KMS-11 (cell line): ENCODE data around the gene LITAF.

ENCODE experiments used
- H2AFZ ChIP-seq: fragments of 200-600 bp; sonication (generic); 2 replicates; pipeline ENCODE4 v1.6.1; 2016; ENCODE audit warnings: antibody characterized with exemption, mixed run types, low read depth
- H3K27ac ChIP-seq: fragments of 200-600 bp; sonication (generic); 2 replicates; pipeline ENCODE4 v1.6.1; 2016; ENCODE audit warnings: mild to moderate bottlenecking, mixed run types
- H3K27me3 ChIP-seq: fragments of 200-600 bp; sonication (generic); 2 replicates; pipeline ENCODE4 v1.6.1; 2017; ENCODE audit warnings: mild to moderate bottlenecking, low read depth, mixed run types, moderate library complexity; ENCODE audit not compliant: insufficient read depth
- H3K36me3 ChIP-seq: fragments of 200-600 bp; sonication (generic); 2 replicates; pipeline ENCODE4 v1.6.1; 2017; ENCODE audit warnings: mild to moderate bottlenecking, mixed run types; ENCODE audit not compliant: insufficient read depth
- H3K4me1 ChIP-seq: fragments of 200-600 bp; sonication (generic); 2 replicates; pipeline ENCODE4 v1.6.1; 2016; ENCODE audit warnings: mild to moderate bottlenecking, low read depth, mixed run types; ENCODE audit not compliant: poor library complexity, severe bottlenecking
- H3K4me2 ChIP-seq: fragments of 200-600 bp; sonication (generic); 2 replicates; pipeline ENCODE4 v1.7.0; 2016; ENCODE audit warnings: mild to moderate bottlenecking, mixed run types
- H3K4me3 ChIP-seq: fragments of 200-600 bp; sonication (generic); IDR thresholded peaks from 2 replicates; pipeline ENCODE4 v1.6.1; 2017; ENCODE audit warnings: low read depth, low read length, mixed read lengths; ENCODE audit not compliant: insufficient read depth
- H3K79me2 ChIP-seq: fragments of 200-600 bp; sonication (generic); 2 replicates; pipeline ENCODE4 v1.6.1; 2016; ENCODE audit warnings: low read depth, mixed run types; ENCODE audit not compliant: insufficient read depth
- H3K9ac ChIP-seq: fragments of 200-600 bp; sonication (generic); 2 replicates; pipeline ENCODE4 v1.6.1; 2016; ENCODE audit warnings: mild to moderate bottlenecking, mixed run types
- H4K20me1 ChIP-seq: fragments of 200-600 bp; sonication (generic); 2 replicates; pipeline ENCODE4 v1.6.1; 2016; ENCODE audit warnings: mild to moderate bottlenecking, mixed run types; ENCODE audit not compliant: insufficient read depth
- CTCF ChIP-seq: fragments of 200-600 bp; sonication (generic); conservative IDR thresholded peaks from 2 replicates; pipeline ENCODE4 v1.6.1; 2017; ENCODE audit warnings: low read depth, mild to moderate bottlenecking, antibody characterized with exemption, low read length, moderate library complexity, mixed read lengths

The LITAF gene

GRCh38 chr16:11556945-11557720 is 29.6 kb downstream of the LITAF start:
- peak overlapping the region; percentile 66 for H3K4me2 ChIP-seq
- no peak overlapping the region for H3K27ac ChIP-seq
- H3K4me1 ChIP-seq, result peaks cover 27% of the 10 kb centered on the region
- H3K9ac ChIP-seq, result no peak overlapping the region
- H4K20me1 ChIP-seq, result no peaks in the 10 kb centered on the region
- no peak overlapping the region for H2AFZ ChIP-seq
- no peak for TF ChIP-seq CTCF
- no peaks in the 10 kb centered on the region; the same call in 1 of the 2 replicates for H3K27me3 ChIP-seq
- H3K36me3 ChIP-seq, result peaks cover 3% of the 10 kb centered on the region; the same call in 1 of the 2 replicates
- H3K4me3 ChIP-seq, result no peak overlapping the region
- H3K79me2 ChIP-seq, result no peaks in the 10 kb centered on the region

- Histone ChIP-seq H3K27ac (no peak overlapping the region), H3K36me3 (peaks cover 3% of the 10 kb centered on the region; the same call in 1 of the 2 replicates), H3K79me2 (no peaks in the 10 kb centered on the region), H3K4me2 (peak overlapping the region; percentile 66), H3K9ac (no peak overlapping the region), H3K27me3 (no peaks in the 10 kb centered on the region; the same call in 1 of the 2 replicates), H3K4me3 (no peak overlapping the region), H2AFZ (no peak overlapping the region), H3K4me1 (peaks cover 27% of the 10 kb centered on the region), H4K20me1 (no peaks in the 10 kb centered on the region)
- no peak for TF ChIP-seq CTCF
Observed at GRCh38 chr16:11556214-11556819, 30.4 kb downstream of the LITAF start.

- no peak overlapping the region for H3K4me2 ChIP-seq
- H3K27ac ChIP-seq, result no peak overlapping the region
Observed at GRCh38 chr16:11554053-11554452, 32.7 kb downstream of the LITAF start.

GRCh38 chr16:11553371-11553770 is 33.3 kb downstream of the LITAF start:
- no peak for TF ChIP-seq CTCF
- no peak overlapping the region for H3K9ac ChIP-seq
- H3K27me3 ChIP-seq, result no peaks in the 10 kb centered on the region
- peaks cover 25% of the 10 kb centered on the region for H3K4me1 ChIP-seq
- H3K4me2 ChIP-seq, result no peak overlapping the region
- H4K20me1 ChIP-seq, result no peaks in the 10 kb centered on the region
- no peak overlapping the region for H3K4me3 ChIP-seq
- peaks cover 3% of the 10 kb centered on the region; the same call in 1 of the 2 replicates for H3K36me3 ChIP-seq
- no peak overlapping the region for H2AFZ ChIP-seq
- no peaks in the 10 kb centered on the region for H3K79me2 ChIP-seq
- no peak overlapping the region for H3K27ac ChIP-seq

More at GRCh38 chr16:11554053-11554452, 32.7 kb downstream of the LITAF start:
- no peak overlapping the region for H3K4me3 ChIP-seq
- no peak for TF ChIP-seq CTCF
- no peaks in the 10 kb centered on the region for H3K79me2 ChIP-seq
- H3K4me1 ChIP-seq, result peaks cover 27% of the 10 kb centered on the region
- H3K27me3 ChIP-seq, result no peaks in the 10 kb centered on the region
- peaks cover 3% of the 10 kb centered on the region; the same call in 1 of the 2 replicates for H3K36me3 ChIP-seq
- no peaks in the 10 kb centered on the region for H4K20me1 ChIP-seq
- no peak overlapping the region for H2AFZ ChIP-seq
- no peak overlapping the region for H3K9ac ChIP-seq
